Cortex of kidney (tissue), 1 donor: ENCODE measurements around the gene CCSER1.
"Not testable (repeated sequence)": the region's sequence is repeated elsewhere in the genome, so short reads cannot be mapped to it uniquely, and the experiment has no call there.

ENCODE experiments used
- DNase-seq: peaks from one replicate; lab custom pipeline; 2025; lab: John Stamatoyannopoulos, UW

CCSER1 gene

GRCh38 chr4:90840291-90840690, 713.1 kb downstream of the CCSER1 start:
- DNase-seq = no peak

- DNase-seq = no peak
Measured at GRCh38 chr4:90840828-90841227, 713.6 kb downstream of the CCSER1 start.

- DNase-seq = no peak
Measured at GRCh38 chr4:90841676-90842075, 714.5 kb downstream of the CCSER1 start.

GRCh38 chr4:90842960-90843359, 715.8 kb downstream of the CCSER1 start:
- no peak for DNase-seq

GRCh38 chr4:90844241-90844640, 717.0 kb downstream of the CCSER1 start:
- DNase-seq = no peak

- DNase-seq = no peak
Measured at GRCh38 chr4:90845777-90846176, 718.6 kb downstream of the CCSER1 start.

GRCh38 chr4:90852237-90852636, 725.0 kb downstream of the CCSER1 start:
- DNase-seq = no peak

GRCh38 chr4:90855111-90855510, 727.9 kb downstream of the CCSER1 start:
- no peak for DNase-seq

GRCh38 chr4:90857081-90857820, 730.1 kb downstream of the CCSER1 start:
- no peak for DNase-seq

GRCh38 chr4:90875791-90876190, 748.6 kb downstream of the CCSER1 start:
- DNase-seq = no peak

- no peak for DNase-seq
Measured at GRCh38 chr4:90876296-90876695, 749.1 kb downstream of the CCSER1 start.

GRCh38 chr4:90883519-90883918, 756.3 kb downstream of the CCSER1 start:
- DNase-seq = no peak

- DNase-seq = no peak
Measured at GRCh38 chr4:90888571-90888970, 761.4 kb downstream of the CCSER1 start.

GRCh38 chr4:90889171-90889570, 762.0 kb downstream of the CCSER1 start:
- no peak for DNase-seq

GRCh38 chr4:90903413-90903812, 776.2 kb downstream of the CCSER1 start:
- DNase-seq = not testable (repeated sequence)

GRCh38 chr4:90904021-90904420, 776.8 kb downstream of the CCSER1 start:
- no peak for DNase-seq

GRCh38 chr4:90906239-90906638, 779.0 kb downstream of the CCSER1 start:
- no peak for DNase-seq

- DNase-seq = not testable (repeated sequence)
Measured at GRCh38 chr4:90911724-90912434, 784.7 kb downstream of the CCSER1 start.

- DNase-seq = no peak
Measured at GRCh38 chr4:90922174-90922573, 795.0 kb downstream of the CCSER1 start.

GRCh38 chr4:90926957-90927356, 799.8 kb downstream of the CCSER1 start:
- no peak for DNase-seq

- DNase-seq = no peak
Measured at GRCh38 chr4:90943311-90943710, 816.1 kb downstream of the CCSER1 start.

- DNase-seq = no peak
Measured at GRCh38 chr4:90946945-90947344, 819.8 kb downstream of the CCSER1 start.

- DNase-seq = no peak
Measured at GRCh38 chr4:90950385-90950841, 823.2 kb downstream of the CCSER1 start.
